GM10266 (cell line): ENCODE measurements around the gene TRAK2.
"Not testable (repeated sequence)": the region's sequence is repeated elsewhere in the genome, so short reads cannot be mapped to it uniquely, and the experiment has no call there.

Source experiments
- DNase-seq: peaks from one replicate; pipeline ENCODE4 v3.0.0; 2012; ENCODE audit errors: extremely low spot score
- CTCF ChIP-seq: IDR thresholded peaks from 2 replicates; pipeline ENCODE4 v1.5.1; 2012; ENCODE audit warnings: mild to moderate bottlenecking, low read depth; ENCODE audit not compliant: control insufficient read depth, insufficient read depth; ENCODE audit errors: missing control alignments

Gene TRAK2

GRCh38 chr2:201436141-201436540, 15.1 kb downstream of the TRAK2 start:
- TF ChIP-seq CTCF: no peak

GRCh38 chr2:201433394-201433995, 17.8 kb downstream of the TRAK2 start:
- TF ChIP-seq CTCF: no peak
- DNase-seq: no peak

More at GRCh38 chr2:201436141-201436540, 15.1 kb downstream of the TRAK2 start:
- no peak for DNase-seq

DNA sequence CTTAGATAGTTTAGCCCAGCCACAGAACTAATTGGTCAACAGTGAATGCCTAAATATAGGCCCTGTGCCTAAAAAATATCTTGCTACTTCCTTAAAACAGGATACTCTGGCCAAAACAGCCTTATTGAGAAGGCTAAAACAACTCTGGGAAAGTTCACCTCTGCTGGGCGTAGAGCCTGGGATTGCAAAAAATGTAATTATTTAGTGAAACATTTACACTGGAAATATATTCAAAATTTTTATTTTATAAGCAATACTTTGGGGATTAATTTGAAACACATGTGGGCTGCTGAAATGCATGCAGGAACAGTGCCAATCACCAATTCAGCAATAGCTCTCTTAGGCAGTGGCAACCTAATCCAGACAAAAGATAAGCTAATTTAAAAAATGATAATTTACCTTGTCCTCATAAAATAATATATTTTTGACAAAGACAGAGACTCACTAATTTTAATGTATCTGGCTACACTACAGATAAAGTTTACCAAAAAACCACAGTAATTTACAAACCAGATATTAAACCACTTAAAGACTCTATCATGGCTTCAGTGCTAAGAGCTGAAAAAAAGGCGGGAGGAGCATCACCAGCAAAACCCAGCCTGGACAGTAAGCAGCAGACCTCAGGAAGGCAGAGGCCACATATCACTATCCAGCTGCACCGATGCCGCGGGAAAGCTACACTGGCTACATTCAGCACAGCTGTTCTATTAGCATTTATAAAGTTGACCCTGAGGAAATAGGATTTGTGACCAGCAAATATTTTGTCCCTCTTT, 18.5 kb downstream of the TRAK2 start:
- TF ChIP-seq CTCF: no peak
- no peak for DNase-seq

DNA sequence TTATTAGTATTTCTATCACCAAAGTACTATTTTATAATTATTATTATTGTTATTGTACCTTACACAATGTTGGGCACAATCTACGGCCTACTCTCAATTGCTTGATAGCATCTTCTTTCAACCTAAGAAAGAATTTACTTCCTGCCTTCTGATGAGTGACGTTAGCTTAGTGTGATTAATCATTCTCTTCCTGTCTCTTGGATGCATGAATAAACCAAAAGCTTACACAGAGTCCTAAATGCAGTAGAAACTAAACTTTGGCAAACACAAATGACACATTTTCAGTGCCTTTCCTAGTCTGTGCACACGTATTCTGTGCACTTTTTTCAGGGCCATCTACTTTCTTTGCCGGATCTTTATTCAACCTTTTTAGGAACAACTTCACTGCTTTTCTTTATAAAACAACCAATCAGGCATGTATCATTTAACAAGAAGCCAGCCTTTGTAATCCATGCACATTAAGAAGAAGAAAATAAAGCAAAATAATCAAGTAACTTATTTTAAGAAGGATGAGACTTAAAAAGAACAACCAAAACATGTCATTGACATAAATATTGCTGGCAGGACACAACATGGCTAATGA, 19.1 kb downstream of the TRAK2 start:
- DNase-seq: no peak
- TF ChIP-seq CTCF: no peak

GRCh38 chr2:201430839-201431238, 20.4 kb downstream of the TRAK2 start:
- no peak for TF ChIP-seq CTCF
- no peak for DNase-seq

DNA sequence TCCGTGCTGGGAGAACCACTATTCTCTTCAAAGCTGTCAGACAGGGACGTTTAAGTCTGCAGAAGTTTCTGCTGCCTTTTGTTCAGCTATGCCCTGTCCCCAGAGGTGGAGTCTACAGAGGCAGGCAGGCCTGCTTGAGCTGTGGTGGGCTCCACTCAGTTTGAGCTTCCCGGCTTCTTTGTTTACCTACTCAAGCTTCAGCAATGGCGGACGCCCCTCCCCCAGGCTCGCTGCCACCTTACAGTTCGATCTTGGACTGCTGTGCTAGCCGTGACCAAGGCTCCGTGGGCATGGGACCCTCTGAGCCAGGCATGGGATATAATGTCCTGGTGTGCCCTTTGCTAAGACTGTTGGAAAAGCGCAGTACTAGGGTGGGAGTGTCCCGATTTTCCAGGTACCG, 20.9 kb downstream of the TRAK2 start:
- DNase-seq: not testable (repeated sequence)

GRCh38 chr2:201429835-201430234, 21.4 kb downstream of the TRAK2 start:
- DNase-seq: not testable (repeated sequence)

- DNase-seq: not testable (repeated sequence)
These were observed 22.9 kb downstream of the TRAK2 start for GRCh38 chr2:201428366-201428765.
